ENCODE results near the gene SPON1.
"Not testable (repeated sequence)": the region's sequence is repeated elsewhere in the genome, so short reads cannot be mapped to it uniquely, and the experiment has no call there.

GRCh38 chr11:14090631-14091030 lies 128.1 kb downstream of the SPON1 start:
- not testable (repeated sequence) for TF ChIP-seq CTCF (conservative IDR thresholded peaks at IDR 0.05; ENCODE audit: low read depth, low read length); EZH2phosphoT487 (IDR thresholded peaks at IDR 0.05; ENCODE audit: borderline replicate concordance, low read length)
